Endothelial cell of umbilical vein (primary cell): ENCODE results near the gene HHEX.

Experiments
- CTCF ChIP-seq, 2 donors: IDR thresholded peaks; 1 replicate in 1 of 2; 2 replicates in 1 of 2; pipeline ENCODE4 v1.5.1; 2011; ENCODE audit warnings: low read length in 2 of 2, mild to moderate bottlenecking in 2 of 2, moderate library complexity in 2 of 2, control low read depth in 1 of 2, inconsistent platforms in 1 of 2, low read depth in 1 of 2; ENCODE audit not compliant: insufficient read depth in 1 of 2; ENCODE audit errors: extremely low read depth in 1 of 2
- MAX ChIP-seq: IDR thresholded peaks from 2 replicates; pipeline ENCODE4 v1.6.1; 2011; ENCODE audit not compliant: insufficient read depth, insufficient read length
- POLR2AphosphoS5 ChIP-seq: IDR thresholded peaks from 2 replicates; pipeline ENCODE4 v1.6.1; 2012; ENCODE audit warnings: low read depth, mild to moderate bottlenecking, control low read depth, low read length, moderate library complexity; ENCODE audit not compliant: insufficient read depth

DNA sequence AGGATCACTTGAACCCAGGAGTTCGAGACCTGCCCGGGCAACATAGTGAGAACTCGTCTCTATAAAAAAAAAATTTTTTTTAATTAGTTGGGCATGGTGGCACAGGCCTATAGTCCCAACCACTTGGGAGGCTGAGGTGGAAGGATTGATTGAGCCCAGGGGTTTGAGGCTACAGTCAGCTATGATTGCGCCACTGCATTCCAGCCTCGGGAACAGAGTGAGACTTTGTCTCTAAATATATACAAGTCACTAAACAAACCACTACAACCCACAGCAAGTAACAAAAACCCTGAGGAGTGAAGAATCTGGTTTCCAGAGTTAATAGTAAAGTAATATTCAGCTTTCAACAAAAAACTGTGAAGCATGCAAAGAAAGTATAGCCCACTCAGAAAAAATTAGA lies 32.7 kb upstream of the HHEX start:
- no peak for TF ChIP-seq CTCF (IDR thresholded peaks at IDR 0.05; ENCODE audit: extremely low read depth in 1 of 2, insufficient read depth in 1 of 2, low read depth in 1 of 2, low read length in 2 of 2)
- TF ChIP-seq POLR2AphosphoS5, result no peak
- no peak for TF ChIP-seq MAX
